Measurements from ENCODE around the gene MICAL2.

MICAL2 gene

DNA sequence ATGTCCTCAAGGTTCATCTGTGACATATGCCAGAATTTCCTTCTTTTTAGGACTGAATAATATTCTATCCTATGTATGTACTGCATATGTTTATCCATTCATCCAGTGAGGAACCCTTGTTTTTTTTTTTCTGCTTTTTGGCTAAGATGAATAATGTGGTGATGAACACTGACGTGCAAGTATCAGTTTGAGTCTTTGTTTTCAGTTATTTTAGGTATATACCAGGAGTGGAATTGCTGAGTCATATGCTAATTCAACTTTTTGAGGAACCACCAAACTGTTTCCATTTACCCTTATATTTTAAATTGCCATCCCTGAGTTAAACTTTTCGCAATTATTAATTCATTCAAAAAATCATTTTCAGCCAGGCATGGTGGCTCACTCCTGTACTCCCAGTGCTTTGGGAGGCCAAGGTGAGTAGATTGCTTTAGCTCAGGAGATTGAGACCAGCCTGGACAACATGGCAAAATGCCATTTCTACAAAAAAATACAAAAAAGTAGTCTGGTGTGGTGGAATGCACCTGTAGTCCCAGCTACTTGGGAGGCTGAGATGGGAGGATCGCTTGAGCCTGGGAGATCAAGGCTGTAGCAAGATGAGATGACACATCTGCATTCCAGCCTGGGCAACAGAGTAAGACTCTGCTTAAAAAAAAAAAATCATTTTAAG, 64.2 kb downstream of the MICAL2 start:
- H3K36me3 ChIP-seq, result no peaks in the 10 kb centered on the region
- H3K27ac ChIP-seq, result peak overlapping the region; percentile 34
- H3K9me3 ChIP-seq, result no peaks in the 10 kb centered on the region
- TF ChIP-seq, protein P1, sequence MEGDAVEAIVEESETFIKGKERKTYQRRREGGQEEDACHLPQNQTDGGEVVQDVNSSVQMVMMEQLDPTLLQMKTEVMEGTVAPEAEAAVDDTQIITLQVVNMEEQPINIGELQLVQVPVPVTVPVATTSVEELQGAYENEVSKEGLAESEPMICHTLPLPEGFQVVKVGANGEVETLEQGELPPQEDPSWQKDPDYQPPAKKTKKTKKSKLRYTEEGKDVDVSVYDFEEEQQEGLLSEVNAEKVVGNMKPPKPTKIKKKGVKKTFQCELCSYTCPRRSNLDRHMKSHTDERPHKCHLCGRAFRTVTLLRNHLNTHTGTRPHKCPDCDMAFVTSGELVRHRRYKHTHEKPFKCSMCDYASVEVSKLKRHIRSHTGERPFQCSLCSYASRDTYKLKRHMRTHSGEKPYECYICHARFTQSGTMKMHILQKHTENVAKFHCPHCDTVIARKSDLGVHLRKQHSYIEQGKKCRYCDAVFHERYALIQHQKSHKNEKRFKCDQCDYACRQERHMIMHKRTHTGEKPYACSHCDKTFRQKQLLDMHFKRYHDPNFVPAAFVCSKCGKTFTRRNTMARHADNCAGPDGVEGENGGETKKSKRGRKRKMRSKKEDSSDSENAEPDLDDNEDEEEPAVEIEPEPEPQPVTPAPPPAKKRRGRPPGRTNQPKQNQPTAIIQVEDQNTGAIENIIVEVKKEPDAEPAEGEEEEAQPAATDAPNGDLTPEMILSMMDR (IDR thresholded peaks at IDR 0.05), result no peak
- peaks cover 7 to 12% of the 10 kb centered on the region in 2 experiments for H3K4me1 ChIP-seq (ENCODE audit: control insufficient read depth in 1 of 2, insufficient read depth in 1 of 2, low read depth in 1 of 2, low read length in 1 of 2)
- H3K4me3 ChIP-seq (ENCODE audit: low read depth in 1 of 2, low read length in 1 of 2), result no peak overlapping the region
- H3K27me3 ChIP-seq, result no peaks in the 10 kb centered on the region

DNA sequence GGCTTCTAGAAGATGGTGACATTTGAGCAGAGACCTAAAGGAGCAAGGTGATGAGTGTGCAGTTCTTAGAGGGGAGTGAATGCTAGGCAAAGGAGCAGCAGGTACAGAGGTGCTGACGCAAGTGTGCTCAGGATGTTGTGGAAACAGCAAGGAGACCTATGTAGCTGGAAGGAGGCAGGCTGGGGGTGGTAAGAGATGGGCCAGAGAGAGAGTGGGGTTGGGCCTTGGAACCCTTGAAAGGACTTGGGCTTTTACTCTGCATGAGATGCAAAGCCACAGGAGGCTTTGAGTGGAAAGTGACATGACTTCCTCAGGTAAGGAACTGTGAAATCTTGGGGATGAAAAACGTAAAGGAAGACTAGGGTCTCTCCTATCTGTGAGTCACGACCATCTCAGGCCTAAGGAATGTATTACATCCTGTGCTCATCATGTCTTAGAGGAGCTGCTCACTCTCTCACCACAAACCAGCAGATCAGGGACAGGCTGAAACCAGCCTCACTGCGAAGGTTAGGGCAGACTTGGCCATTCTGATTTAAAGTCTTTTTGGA, 65.4 kb downstream of the MICAL2 start:
- peaks cover 7 to 12% of the 10 kb centered on the region in 2 experiments for H3K4me1 ChIP-seq (ENCODE audit: control insufficient read depth in 1 of 2, insufficient read depth in 1 of 2, low read depth in 1 of 2, low read length in 1 of 2)
- no peaks in the 10 kb centered on the region for H3K9me3 ChIP-seq

DNA sequence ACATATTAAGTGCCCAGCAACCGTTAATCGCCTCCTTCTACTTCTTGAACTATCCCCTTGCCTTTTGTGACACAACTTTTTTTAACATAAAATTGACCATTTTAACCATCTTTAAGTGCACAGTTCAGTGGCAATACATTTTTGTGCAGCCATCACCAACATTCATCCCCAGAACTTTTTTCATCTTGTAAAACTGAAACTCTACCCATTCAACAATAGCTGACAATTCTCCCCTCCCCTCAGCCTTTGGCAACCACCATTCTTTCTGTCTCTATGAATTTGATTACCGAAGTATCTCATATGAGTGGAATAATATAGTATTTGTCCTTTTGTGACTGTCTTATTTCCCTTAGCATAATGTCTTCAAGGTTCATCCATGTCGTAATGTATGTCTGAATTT, 66.0 kb downstream of the MICAL2 start:
- TF ChIP-seq, protein P1 (IDR thresholded peaks at IDR 0.05), result no peak
- Histone ChIP-seq H3K4me3 (ENCODE audit: low read depth in 1 of 2, low read length in 1 of 2) (no peak overlapping the region), H3K9me3 (no peaks in the 10 kb centered on the region), H3K36me3 (no peaks in the 10 kb centered on the region), H3K27ac (no peak overlapping the region), H3K4me1 (ENCODE audit: control insufficient read depth in 1 of 2, insufficient read depth in 1 of 2, low read depth in 1 of 2, low read length in 1 of 2) (peaks cover 7 to 12% of the 10 kb centered on the region in 2 experiments), H3K27me3 (no peaks in the 10 kb centered on the region)

More for the DNA sequence above, 65.4 kb downstream of the MICAL2 start:
- Histone ChIP-seq H3K27me3 (no peaks in the 10 kb centered on the region), H3K27ac (no peak overlapping the region), H3K4me3 (ENCODE audit: low read depth in 1 of 2, low read length in 1 of 2) (no peak overlapping the region), H3K36me3 (no peaks in the 10 kb centered on the region)
- TF ChIP-seq, protein P1 (IDR thresholded peaks at IDR 0.05), result no peak

DNA sequence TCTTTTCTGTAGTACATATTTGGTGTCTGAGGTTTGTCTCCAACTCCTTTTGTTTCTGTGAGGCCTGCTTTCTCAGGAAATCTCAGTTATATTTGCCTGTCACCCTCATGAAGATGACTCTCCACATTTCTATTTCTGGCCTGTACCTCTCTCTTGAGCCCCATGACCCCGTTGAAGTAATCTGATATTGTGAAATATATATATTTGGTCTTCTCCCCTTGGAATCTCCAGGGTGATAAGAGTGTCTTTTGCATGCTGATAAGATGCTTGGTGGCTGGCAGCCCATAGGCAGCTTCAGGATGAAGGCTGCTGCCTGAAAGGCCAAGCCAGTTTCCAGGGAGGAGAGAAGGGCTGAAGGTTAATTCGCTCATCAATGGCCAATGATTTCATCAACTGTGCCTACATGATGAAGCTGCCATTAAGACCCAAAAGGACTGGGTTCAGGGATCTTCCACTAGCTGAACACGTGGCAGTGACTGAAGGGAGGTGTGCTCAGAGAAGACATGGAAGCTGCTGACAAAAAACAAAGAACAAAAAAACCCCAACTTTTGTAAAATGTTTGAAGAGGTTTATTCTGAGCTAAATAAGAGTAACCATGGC, 67.4 kb downstream of the MICAL2 start:
- H3K27me3 ChIP-seq, result no peaks in the 10 kb centered on the region
- H3K27ac ChIP-seq, result no peak overlapping the region
- TF ChIP-seq, protein P1 (IDR thresholded peaks at IDR 0.05), result no peak
- no peaks in the 10 kb centered on the region for H3K36me3 ChIP-seq
- H3K9me3 ChIP-seq, result no peaks in the 10 kb centered on the region
- H3K4me3 ChIP-seq (ENCODE audit: low read depth in 1 of 2, low read length in 1 of 2), result no peak overlapping the region
- peaks cover 7 to 12% of the 10 kb centered on the region in 2 experiments for H3K4me1 ChIP-seq (ENCODE audit: control insufficient read depth in 1 of 2, insufficient read depth in 1 of 2, low read depth in 1 of 2, low read length in 1 of 2)

DNA sequence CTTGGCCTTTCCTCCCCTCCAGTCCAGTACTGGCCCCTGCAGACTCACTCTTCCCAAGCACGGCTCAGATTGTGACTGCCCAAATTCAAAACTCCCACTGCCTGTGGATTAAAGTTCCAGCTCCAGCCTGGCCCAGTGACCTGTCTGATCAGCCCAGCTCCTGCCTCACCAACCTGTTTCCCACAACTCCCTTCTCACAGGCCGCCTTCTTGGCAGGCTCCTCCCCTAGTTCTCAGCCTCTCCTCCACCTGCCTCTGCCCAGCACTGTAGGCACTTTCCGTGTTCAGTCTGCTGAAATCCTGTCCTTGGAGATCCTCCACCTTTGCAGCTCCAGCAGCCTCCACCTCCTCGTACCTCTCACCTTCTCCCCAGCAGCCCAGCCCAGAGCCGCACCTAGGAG, 68.6 kb downstream of the MICAL2 start:
- Histone ChIP-seq H3K9me3 (no peaks in the 10 kb centered on the region), H3K4me1 (ENCODE audit: control insufficient read depth in 1 of 2, insufficient read depth in 1 of 2, low read depth in 1 of 2, low read length in 1 of 2) (peaks cover 7 to 12% of the 10 kb centered on the region in 2 experiments), H3K36me3 (no peaks in the 10 kb centered on the region), H3K4me3 (ENCODE audit: low read depth in 1 of 2, low read length in 1 of 2) (no peak overlapping the region), H3K27ac (no peak overlapping the region), H3K27me3 (no peaks in the 10 kb centered on the region)
- TF ChIP-seq, protein P1 (IDR thresholded peaks at IDR 0.05), result no peak

Measured in neutrophil (primary cell).